ENCODE measurements around the gene ABL2. TPM values are rescaled to one million over a fixed set of nuclear protein-coding genes. Genes with fewer than 3 reads are reported as not detected.

The ABL2 gene
- total and polyA plus RNA-seq, 8 donors, result 10.5 to 33.4 (median 11.6) TPM

- Histone ChIP-seq H3K27ac (no peak overlapping the region), H3K9me3 (no peaks in the 10 kb centered on the region), H3K4me1 (no peaks in the 10 kb centered on the region), H3K4me3 (no peak overlapping the region), H3K36me3 (no peaks in the 10 kb centered on the region), H3K27me3 (no peaks in the 10 kb centered on the region)
- TF ChIP-seq CTCF (IDR thresholded peaks at IDR 0.05), result no peak
- intact Hi-C loops (cut with DNase I), result no loop called here
- no peak for DNase-seq
- no peak for ATAC-seq
These were observed 33.6 kb upstream of the ABL2 start for GRCh38 chr1:179263121-179263520.

GRCh38 chr1:179262183-179262582 lies 32.7 kb upstream of the ABL2 start:
- no peaks in the 10 kb centered on the region for H3K9me3 ChIP-seq
- intact Hi-C loops (cut with DNase I), result no loop called here
- no peak overlapping the region for H3K4me3 ChIP-seq
- DNase-seq (no peak), ATAC-seq (no peak)
- H3K27me3 ChIP-seq, result no peaks in the 10 kb centered on the region
- no peak for TF ChIP-seq CTCF (IDR thresholded peaks at IDR 0.05)
- H3K27ac ChIP-seq, result no peak overlapping the region
- no peaks in the 10 kb centered on the region for H3K36me3 ChIP-seq
- H3K4me1 ChIP-seq, result no peaks in the 10 kb centered on the region

GRCh38 chr1:179253286-179253972 lies 24.0 kb upstream of the ABL2 start:
- intact Hi-C loops (cut with DNase I), result no loop called here
- DNase-seq (no peak), ATAC-seq (no peak)
- TF ChIP-seq CTCF (IDR thresholded peaks at IDR 0.05), result no peak
- Histone ChIP-seq H3K27ac (no peak overlapping the region), H3K27me3 (no peaks in the 10 kb centered on the region), H3K36me3 (no peaks in the 10 kb centered on the region), H3K4me1 (no peaks in the 10 kb centered on the region), H3K4me3 (no peak overlapping the region), H3K9me3 (no peaks in the 10 kb centered on the region)

- Histone ChIP-seq H3K36me3 (no peaks in the 10 kb centered on the region), H3K27ac (no peak overlapping the region), H3K4me1 (no peaks in the 10 kb centered on the region), H3K27me3 (no peaks in the 10 kb centered on the region), H3K4me3 (no peak overlapping the region), H3K9me3 (no peaks in the 10 kb centered on the region)
- intact Hi-C loops (cut with DNase I), result no loop called here
- ATAC-seq (no peak), DNase-seq (no peak)
- TF ChIP-seq CTCF (IDR thresholded peaks at IDR 0.05), result no peak
These were observed 23.1 kb upstream of the ABL2 start for GRCh38 chr1:179252606-179253005.

GRCh38 chr1:179251675-179252074 lies 22.2 kb upstream of the ABL2 start:
- peak in 2 of 4 donors; percentile 5 to 26 for DNase-seq
- no peak overlapping the region for H3K27ac ChIP-seq
- peak; percentile 83 for ATAC-seq
- no peaks in the 10 kb centered on the region for H3K27me3 ChIP-seq
- no peaks in the 10 kb centered on the region for H3K9me3 ChIP-seq
- peak in 1 of 2 donors; percentile 25 for TF ChIP-seq CTCF (IDR thresholded peaks at IDR 0.05)
- intact Hi-C loops (cut with DNase I), result no loop called here
- H3K4me3 ChIP-seq, result no peak overlapping the region
- H3K4me1 ChIP-seq, result no peaks in the 10 kb centered on the region
- no peaks in the 10 kb centered on the region for H3K36me3 ChIP-seq

Measured in left lung (tissue), 10 donors.